Right lobe of liver (tissue), 4 donors: Measurements from ENCODE around the gene FGF6.

Experiments
- POLR2A ChIP-seq: fragments of 450-650 bp; IDR thresholded peaks from one replicate; pipeline ENCODE4 v1.6.1; 2017; ENCODE audit warnings: antibody characterized with exemption, mild to moderate bottlenecking
- TF ChIP-seq, protein P1 (sequence below), 4 donors: fragments of 200-600 bp in 3 of 4; fragments of 450-650 bp in 1 of 4; IDR thresholded peaks; one replicate each; pipeline versions ENCODE4 v1.5.1 to v1.8.0; 2016 to 2022; ENCODE audit warnings: antibody characterized with exemption in 4 of 4, mild to moderate bottlenecking in 2 of 4
- donor health status: DM: no; HTN: no; CAD: no.
- donor health status: DM: no; HTN: no; CAD: no.
- donor health status: DM: no; HTN: yes; CAD: no.

DNA sequence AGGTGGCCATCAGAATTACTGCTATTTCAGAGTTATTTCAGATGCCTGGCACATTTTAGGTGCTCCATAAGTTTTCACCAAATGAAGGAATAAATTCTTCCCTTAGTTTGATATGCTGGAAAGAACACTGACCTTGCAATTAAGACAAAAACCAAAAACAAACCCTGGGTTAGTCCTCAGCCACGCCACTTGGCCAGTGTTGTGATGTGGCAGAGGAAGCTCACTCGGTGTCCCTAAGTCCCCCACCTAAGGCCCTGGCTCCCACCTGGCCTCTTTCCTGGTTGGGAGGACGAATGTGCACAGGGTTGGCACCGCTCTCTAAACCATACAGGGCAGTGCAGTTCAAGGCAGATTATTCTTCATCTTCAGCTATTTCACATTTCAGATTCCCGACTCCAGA is 52.4 kb downstream of the FGF6 start:
- TF ChIP-seq, protein P1, sequence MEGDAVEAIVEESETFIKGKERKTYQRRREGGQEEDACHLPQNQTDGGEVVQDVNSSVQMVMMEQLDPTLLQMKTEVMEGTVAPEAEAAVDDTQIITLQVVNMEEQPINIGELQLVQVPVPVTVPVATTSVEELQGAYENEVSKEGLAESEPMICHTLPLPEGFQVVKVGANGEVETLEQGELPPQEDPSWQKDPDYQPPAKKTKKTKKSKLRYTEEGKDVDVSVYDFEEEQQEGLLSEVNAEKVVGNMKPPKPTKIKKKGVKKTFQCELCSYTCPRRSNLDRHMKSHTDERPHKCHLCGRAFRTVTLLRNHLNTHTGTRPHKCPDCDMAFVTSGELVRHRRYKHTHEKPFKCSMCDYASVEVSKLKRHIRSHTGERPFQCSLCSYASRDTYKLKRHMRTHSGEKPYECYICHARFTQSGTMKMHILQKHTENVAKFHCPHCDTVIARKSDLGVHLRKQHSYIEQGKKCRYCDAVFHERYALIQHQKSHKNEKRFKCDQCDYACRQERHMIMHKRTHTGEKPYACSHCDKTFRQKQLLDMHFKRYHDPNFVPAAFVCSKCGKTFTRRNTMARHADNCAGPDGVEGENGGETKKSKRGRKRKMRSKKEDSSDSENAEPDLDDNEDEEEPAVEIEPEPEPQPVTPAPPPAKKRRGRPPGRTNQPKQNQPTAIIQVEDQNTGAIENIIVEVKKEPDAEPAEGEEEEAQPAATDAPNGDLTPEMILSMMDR (IDR thresholded peaks at IDR 0.05), result no peak
- TF ChIP-seq POLR2A, result no peak
